T-helper 9 cell (primary cell): ENCODE measurements around the gene RRP9.

Source experiments
- DNase-seq: peaks from one replicate; pipeline ENCODE4 v3.0.0-alpha.2; 2020

RRP9 gene

DNA sequence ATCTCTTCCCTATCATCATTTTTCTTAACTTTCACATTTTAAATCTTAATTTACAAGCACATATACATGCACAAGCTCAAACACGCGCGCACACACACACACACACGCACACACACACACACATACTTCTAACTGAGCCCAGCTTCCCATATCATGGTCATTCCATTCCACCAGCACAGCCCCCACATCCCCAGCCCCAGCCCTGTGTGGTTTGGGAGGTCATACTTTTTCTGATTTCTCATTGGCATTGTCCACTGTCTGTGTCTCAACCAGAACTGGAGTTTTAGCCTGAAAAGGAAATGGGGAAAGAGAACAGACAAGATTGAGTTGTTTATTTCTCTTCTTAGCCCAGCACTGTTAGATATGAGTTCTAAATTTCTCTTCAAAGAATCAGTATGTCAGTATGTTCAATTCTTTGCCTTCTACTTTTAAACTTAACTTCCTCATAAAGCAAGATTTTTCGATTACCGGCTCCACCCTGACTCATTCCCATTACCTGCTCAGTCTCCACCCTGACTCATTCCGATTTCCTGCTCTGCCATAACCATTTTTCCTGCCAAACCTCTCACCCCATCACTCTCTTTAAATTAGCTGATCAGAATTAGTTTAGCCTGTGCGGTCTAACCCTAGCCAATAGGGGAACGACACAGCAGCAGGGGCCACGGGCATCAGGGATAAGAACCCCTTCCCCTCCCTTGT, 44.9 kb downstream of the RRP9 start:
- no peak for DNase-seq

DNA sequence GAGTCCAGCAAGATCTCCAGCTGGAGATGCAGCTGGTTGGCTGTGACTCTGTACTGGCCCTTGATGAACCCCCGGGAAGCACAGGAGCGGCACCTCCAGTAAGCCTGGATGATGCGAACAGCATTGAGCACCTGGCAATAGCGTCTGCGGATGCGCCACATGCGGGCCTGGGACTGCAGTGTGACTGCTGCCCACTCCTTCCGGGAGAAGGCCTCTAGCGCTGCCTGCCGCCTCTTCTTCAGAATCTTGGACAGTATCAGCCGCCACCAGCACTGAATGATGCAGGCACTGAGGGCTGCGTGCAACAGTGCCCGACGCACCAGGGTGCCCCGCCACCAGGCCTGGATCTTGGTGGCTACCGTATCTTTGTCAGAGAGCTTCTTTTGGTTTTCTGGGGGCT, 46.8 kb downstream of the RRP9 start:
- no peak for DNase-seq

DNA sequence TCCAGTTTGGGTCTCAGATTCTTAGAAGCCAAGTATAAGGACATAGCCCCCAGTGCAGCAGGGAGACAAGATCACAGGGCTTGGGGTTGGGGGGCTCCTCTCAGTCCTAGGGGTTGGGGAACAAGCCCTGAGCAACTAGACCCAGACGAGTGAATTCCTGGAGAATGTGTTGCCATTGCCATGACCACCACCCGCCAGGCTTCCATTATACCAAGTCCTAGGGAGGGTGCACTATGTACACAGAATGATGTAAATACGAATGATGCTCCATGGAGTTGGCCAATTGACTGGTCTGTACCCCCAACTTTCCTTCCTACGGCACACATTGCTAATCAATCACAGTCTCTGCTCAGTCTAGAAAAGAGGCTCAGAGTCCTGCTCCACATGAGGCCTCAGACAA, 47.3 kb downstream of the RRP9 start:
- no peak for DNase-seq

DNA sequence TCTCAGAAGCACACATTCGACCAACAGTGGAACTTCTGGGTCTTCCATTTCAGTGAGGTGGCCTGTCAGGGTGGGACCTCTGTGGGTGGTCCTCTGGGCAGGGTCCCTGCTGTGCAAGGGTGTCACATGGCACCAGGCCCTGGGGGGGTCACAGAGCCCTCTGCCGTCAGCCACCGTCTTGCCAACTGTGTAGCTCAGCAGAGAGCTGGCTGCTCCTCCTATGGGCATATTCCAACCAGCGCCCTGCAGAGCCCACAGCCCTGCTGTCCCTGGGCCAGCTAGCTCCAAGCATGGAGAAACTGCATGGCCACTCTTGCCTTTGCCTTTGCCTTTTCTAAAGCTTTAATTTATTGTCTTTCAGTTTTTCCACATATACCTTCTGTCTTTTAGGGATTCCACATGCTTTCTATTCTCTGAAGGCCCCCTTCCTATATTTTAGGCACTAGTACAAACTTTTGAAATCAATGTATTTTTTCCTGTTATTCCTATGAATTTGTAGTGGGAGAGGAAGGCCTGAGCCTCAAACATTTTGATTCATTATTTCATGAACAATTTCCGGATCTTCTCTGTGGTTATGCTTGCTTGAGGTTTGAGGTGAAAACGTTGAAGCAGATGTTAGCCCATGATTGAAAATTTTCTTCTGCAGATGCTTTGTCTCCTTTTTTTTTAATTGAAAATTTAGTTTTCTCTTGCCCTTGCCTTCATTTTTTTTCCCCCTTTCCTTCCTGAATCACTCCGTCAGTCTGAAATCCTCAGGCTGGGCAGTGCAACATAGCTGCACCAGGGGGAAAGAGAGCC, 50.3 kb downstream of the RRP9 start:
- DNase-seq = no peak

DNA sequence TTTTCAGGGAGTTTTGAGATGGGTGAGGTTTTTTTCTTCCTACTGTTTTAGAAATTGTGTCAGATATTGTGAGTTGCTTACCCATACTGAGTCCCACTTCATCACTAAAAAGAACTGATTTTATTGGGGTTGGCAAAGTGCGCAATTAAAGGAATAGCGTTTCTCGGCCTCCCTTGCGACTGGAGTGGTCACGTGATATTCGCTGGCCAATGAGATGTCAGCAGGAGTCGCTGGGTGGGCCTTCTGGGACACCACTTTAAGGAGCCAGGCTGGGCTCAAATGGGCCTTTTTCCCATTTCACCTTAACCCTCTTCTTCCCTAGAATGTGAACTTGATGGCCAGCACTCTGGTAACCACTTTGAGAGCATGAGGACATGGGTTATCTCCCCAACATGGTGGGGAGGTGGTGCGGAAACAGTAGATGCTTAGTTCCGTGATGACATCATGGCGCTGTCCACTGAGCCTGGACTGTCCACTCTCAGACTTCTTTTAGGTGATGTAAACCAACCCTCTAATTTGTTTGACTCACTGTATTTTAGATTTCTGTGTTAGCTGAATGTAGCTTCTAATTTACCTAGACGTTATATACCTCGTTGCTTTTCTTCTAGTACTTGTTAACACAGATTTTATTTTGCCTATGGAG, 53.1 kb downstream of the RRP9 start:
- DNase-seq = no peak

DNA sequence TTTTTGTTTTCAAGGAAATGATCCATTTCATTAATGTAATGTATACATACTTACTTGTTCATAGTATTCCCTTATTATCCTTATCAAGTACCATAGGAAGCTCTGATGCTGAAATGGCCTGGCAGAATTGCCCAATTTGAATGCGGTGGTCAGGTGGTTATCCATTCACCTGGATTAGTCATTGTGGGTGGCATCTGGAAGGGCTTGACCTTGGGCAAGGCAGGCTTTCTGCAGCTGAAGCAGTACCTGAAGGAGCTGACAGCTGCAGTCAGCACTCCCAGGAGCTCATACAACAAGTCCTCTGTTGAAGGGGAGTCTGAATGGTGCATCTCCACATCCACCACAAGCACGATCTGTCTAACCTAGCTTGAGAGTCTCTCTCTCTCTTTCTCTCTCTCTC, 54.1 kb downstream of the RRP9 start:
- no peak for DNase-seq

DNA sequence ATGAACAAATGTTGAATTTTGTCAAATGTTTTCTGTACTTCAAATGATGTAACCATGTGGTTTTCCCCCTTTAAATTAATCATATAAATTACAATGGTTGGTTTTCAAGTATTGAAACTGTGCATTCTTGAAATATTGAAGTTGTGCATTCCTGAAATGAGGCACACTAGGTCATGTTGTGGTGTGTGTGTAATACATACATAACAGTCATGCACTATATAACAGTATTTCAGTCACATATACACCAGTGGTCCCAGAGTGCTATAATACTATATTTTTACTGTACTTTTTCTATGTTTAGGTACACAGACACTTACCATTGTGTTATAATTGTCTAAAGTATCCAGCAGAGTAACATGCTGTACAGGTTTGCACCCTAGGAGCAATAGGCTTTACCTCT, 55.3 kb downstream of the RRP9 start:
- no peak for DNase-seq
